GM21515 (cell line): ENCODE results near the gene RICTOR.

Source experiments
- ATAC-seq: cut with Tn5 transposase; IDR thresholded peaks from one replicate; pipeline ENCODE4 v1.9.1; 2021; ENCODE audit not compliant: unreplicated experiment

The RICTOR gene

DNA sequence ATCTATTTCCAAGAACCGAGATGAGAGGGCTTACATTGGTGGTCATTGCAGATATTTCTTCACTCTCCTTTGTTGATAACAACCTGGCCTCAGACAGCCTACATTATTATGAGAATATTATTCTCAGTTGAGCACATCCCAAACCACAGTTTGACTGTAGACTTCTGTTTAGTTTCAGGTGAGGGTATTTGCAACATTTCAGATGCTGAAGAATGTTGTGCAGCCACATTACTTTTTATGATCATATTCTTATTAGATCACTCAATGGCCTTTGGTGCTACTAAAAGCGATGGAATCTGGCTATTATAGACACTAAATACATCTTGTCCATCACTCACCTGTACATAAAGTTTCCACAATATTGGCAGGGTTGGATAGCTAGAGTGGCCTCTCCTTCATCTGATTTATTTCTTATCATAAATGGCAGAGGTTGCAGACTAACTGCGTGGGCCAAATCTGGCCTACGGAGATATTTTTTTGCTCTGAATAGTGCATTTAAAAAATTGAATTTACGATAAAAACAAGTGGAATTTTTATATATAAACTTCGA is 26.2 kb upstream of the RICTOR start:
- no peak for ATAC-seq

DNA sequence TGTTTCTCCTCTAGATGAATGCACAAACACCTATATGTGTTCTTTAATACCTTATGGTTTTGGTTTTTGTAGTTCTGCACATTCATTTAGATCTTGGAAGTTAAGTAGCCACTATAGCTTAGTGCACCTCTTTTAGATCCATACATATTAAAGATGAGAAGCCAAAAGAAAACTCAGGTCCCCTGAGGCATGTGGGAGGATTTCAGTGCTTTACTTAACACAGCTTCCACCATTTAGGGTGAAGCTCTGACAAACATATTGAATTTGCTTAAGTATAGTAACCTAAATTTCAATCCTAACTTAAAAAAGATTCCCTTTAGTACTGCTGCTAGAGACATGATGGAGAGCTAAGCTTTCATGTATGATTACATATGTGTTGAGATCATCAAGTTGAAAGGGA is 25.6 kb upstream of the RICTOR start:
- no peak for ATAC-seq

DNA sequence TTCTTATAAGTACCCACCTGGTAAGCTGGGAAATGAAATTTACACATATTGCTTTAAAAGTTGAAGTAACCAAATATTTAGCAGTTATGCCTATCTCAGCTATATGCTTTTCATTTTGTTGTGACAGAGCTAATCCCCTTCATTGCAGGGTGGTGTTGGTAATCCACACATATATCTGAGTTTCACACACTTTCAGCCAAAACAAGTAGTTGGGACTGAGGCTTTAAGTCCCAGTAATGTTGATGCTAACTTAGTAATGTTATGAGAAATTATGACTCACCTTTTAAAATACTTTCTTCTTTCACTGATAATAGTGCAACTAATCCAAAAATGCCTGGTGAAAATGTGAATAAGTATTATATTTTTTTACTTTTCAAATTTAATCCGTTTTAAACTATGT is 19.2 kb upstream of the RICTOR start:
- ATAC-seq, result no peak

- ATAC-seq, result no peak
Measured at GRCh38 chr5:39092581-39093351, 18.6 kb upstream of the RICTOR start.

GRCh38 chr5:39091940-39092580 is 17.9 kb upstream of the RICTOR start:
- no peak for ATAC-seq

DNA sequence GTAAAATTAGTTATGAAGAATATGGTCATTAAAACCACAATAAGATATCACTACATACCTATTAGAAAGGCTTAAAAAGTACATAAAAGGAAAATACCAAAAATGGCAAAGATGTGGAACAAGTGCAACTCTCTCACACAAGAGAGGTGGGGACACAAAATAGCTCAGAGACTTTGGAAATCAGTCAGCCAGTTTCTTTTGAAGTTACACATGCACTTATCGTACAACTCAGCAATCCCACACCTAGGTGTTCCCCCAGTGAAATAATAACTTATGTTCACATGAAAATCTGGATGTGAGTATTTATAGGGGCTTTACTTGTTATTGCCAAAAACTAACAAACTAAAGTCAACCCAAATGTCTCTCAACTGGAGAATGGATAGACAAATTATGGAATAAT is 9.8 kb upstream of the RICTOR start:
- ATAC-seq, result no peak

- ATAC-seq, result no peak
Measured at GRCh38 chr5:39082995-39083394, 8.8 kb upstream of the RICTOR start.

DNA sequence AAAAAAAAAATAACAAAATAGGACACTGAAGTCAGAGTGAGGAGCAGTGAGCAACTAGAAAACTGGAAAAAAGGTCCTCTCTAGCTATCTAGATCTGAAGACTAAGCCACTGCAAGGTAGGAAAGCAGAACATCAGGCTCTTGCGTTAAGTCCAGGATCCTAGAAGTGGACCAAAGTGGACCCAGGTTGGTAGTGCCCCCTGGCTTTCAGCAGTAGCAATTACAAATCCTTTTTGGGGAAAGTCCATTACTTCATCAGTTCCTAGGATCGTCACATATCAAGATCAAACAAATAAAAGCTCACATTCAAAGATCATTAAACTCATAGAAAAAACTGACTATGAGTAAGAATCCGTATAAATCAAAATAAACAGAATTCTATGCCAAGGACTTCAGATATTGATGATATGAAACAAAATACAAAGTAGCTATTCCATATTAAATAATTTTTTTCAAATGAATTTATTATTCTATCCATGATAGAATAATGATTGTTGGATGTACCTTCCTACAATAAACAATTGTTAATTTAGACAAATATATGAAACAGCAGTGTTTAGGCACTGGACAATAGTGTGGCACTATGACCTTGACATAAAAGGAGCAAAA is 6.5 kb upstream of the RICTOR start:
- ATAC-seq, result no peak

DNA sequence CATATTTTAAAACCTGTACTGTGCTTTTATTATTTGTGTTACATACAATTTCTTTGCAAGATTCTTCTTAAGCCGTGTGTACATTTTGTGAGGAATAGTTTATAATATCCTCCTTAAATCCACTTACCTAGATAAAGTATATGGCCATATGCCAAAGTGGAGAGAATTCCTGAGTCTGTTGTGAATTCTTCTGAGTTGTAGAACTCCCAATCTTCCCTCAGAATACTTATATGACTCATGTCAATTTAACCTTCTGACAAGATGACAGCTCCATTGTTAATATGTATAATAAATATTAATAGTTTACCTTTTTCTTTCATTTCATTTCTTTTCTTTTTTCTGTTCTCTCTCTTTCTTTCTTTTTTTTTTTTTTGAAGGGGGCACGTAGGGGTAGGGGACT is 6.0 kb upstream of the RICTOR start:
- ATAC-seq, result no peak

DNA sequence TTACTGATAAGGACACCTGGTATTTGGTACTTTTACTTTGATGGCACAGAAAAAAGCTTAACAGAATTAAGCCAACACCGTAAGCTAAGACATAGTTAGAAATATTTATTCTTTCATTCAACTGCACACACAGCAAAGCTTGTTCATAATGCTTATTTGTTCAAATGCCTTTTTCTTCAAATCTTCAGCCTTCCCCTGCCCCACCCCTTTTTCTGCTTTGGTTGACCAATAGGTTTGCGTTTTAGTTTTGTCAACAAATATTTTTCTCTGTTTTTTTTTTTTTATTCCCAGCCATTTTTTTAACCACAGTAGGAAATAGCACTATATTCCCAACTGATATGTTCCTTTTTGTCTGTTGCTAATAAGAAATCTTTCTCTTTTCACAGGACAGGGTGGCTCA is 4.9 kb upstream of the RICTOR start:
- ATAC-seq, result no peak

DNA sequence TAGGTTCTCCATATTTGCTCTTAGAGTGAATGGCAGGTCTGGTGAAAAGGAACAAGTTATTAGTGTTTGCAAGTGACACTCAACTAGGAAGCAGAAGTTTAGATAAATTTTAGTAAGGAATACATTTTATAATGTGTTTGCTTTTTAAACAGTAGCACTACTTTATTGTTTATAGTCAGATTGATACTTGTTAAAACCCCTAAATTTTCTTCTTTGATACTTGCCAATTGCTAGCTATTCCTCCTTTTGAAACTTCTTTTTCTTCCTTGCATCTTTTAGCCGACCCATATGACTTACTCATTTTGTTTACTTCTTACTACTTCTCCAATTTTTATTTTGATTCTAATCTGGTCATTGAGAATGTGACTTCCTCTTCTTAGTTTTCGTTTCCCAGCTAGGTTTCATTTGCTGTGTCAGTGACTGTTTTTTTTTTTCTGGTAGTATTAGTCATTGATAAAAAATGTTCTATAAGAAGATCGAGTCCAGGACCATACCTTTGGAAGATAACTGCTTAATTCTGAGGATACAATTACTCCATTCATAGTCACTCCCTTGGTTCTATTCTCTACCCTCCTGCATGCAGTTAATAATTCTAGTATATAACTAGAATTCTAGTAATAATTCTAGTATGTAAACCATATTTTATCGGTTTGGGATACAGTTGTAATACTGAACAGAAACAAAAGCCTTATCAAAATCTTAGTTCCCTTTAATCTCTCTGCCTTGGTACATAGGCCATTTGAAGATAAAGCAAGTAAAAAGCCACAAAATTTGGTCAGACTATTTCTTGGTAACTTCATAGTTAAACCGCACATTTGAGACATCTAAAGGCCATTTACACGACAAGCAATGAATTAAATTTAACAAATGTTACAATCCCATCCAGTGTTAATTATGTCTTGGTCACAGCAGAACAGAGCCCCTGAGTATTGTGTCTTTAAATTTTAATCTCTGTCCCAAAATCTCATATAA is 2.8 kb upstream of the RICTOR start:
- peak; percentile 20 for ATAC-seq

DNA sequence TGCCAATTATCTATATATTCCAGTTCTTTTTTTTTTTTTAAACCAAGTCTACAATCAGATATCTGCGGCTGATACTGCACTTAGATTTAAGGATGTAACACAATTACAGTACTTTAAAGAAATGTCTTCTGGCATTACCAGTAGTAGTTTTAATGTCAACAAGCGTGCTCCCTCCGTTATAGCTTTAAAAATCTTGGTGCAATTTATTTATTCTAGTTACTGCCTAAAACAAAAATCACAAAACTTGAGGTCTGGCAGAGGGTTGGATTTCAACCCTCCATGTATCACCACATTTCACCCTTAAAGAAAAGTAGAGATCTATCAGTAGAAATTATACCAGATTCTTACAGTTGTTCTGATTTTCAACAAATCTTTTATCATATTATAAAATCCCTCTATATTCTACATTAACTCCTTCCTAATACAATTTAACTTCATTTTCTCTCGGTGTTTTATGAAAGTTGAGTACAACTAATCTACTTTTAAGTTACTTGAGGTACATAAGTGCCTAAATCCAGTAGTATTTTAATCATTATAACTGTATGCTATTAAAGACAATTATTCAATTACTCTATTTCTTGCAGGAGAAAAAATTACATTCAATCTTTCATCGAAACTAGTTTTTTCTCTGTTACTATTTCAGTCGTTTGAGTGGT is 2.0 kb upstream of the RICTOR start:
- no peak for ATAC-seq

DNA sequence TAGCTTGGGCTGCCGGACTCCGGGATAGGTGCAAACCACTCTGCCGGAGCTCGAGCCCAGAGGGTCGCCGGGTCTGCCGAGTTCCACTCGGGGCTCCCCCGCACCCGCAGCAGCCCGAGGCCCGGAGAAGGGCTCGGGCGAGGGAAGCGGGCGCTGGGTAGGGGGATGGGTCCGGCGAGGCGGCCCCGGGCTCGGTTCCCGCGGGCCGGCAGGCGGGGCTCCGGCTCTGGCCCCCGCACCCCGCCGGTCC is 507 bp downstream of the RICTOR start:
- ATAC-seq, result peak; percentile 27

- ATAC-seq, result peak; percentile 46
Measured at GRCh38 chr5:39072925-39073766, 1.1 kb downstream of the RICTOR start.

DNA sequence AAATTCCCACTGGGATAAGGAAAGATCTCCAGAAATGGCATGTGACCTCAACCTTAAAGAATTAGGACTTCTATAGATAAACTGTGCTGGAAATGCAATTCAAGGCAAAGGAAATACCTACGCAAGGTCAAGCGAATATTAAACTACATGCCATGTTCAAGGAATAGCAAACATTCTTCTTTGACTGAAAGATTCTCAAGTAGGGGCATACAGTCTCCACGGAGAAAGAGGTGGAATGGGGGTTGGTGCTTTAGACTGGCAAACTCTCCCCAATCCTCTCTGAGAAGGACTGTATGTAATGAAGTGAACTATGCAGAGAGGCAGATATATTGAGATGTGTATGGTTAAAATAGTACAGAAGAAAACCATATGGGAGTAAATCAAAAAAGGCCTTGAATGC is 6.1 kb downstream of the RICTOR start:
- no peak for ATAC-seq

GRCh38 chr5:39064450-39064849 is 9.7 kb downstream of the RICTOR start:
- ATAC-seq, result no peak

GRCh38 chr5:39063037-39063436 is 11.2 kb downstream of the RICTOR start:
- no peak for ATAC-seq

GRCh38 chr5:39062530-39062929 is 11.7 kb downstream of the RICTOR start:
- no peak for ATAC-seq

DNA sequence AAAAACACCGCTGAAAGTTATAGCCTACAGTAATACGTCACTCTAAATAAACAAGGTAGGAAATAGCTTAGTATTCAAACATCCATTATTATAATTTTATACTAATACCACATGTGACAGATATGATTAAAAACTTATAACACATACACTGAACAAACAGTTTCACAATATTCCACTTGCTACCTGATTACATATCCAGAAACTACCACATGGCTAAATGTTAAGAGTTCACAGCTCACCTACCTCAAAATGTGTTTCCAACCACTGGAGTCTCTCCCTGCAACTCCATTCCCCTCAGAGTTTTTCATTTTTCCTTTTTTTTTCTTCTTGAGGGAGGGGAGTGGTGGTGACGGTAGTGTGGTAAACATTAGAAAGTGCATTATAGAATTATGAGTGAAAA is 12.1 kb downstream of the RICTOR start:
- no peak for ATAC-seq

- no peak for ATAC-seq
Measured at GRCh38 chr5:39059064-39059463, 15.1 kb downstream of the RICTOR start.
